HUES6 (cell line): ENCODE results near the gene HMG20A.

Experiments
- H3K27ac ChIP-seq: 2 replicates; pipeline ENCODE4 v1.7.0; 2013; ENCODE audit warnings: low read depth, mild to moderate bottlenecking, low read length, inconsistent platforms
- H3K27me3 ChIP-seq: 2 replicates; pipeline ENCODE4 v1.6.1; 2013; ENCODE audit warnings: low read length; ENCODE audit not compliant: control insufficient read depth, insufficient read depth
- H3K36me3 ChIP-seq: 2 replicates; pipeline ENCODE4 v1.6.1; 2013; ENCODE audit warnings: low read length; ENCODE audit not compliant: control insufficient read depth, insufficient read depth
- H3K4me1 ChIP-seq: 2 replicates; pipeline ENCODE4 v1.6.1; 2013; ENCODE audit warnings: low read length; ENCODE audit not compliant: control insufficient read depth, insufficient read depth
- H3K4me3 ChIP-seq: 2 replicates; pipeline ENCODE4 v1.5.1; 2013; ENCODE audit warnings: low read depth, low read length
- H3K9ac ChIP-seq: one replicate; pipeline ENCODE4 v1.6.1; 2013; ENCODE audit warnings: mild to moderate bottlenecking, low read length
- H3K9me3 ChIP-seq: 2 replicates; pipeline ENCODE4 v1.6.1; 2013; ENCODE audit warnings: low read depth, low read length; ENCODE audit not compliant: control insufficient read depth, insufficient read depth

The HMG20A gene

GRCh38 chr15:77532067-77532710 lies 111.5 kb downstream of the HMG20A start:
- Histone ChIP-seq H3K9me3 (no peaks in the 10 kb centered on the region), H3K27ac (no peak overlapping the region), H3K4me3 (no peak overlapping the region), H3K27me3 (no peaks in the 10 kb centered on the region), H3K9ac (no peak overlapping the region), H3K36me3 (no peaks in the 10 kb centered on the region), H3K4me1 (peaks cover 58% of the 10 kb centered on the region)

- H3K27ac ChIP-seq, result no peak overlapping the region
- H3K27me3 ChIP-seq, result no peaks in the 10 kb centered on the region
- H3K9me3 ChIP-seq, result no peaks in the 10 kb centered on the region
- H3K36me3 ChIP-seq, result no peaks in the 10 kb centered on the region
- no peak overlapping the region for H3K4me3 ChIP-seq
- peaks cover 58% of the 10 kb centered on the region for H3K4me1 ChIP-seq
- H3K9ac ChIP-seq, result no peak overlapping the region
These were observed 112.2 kb downstream of the HMG20A start for GRCh38 chr15:77532846-77533245.

- Histone ChIP-seq H3K9ac (no peak overlapping the region), H3K36me3 (no peaks in the 10 kb centered on the region), H3K27ac (no peak overlapping the region), H3K9me3 (no peaks in the 10 kb centered on the region), H3K4me1 (peaks cover 58% of the 10 kb centered on the region), H3K4me3 (no peak overlapping the region), H3K27me3 (no peaks in the 10 kb centered on the region)
These were observed 113.1 kb downstream of the HMG20A start for GRCh38 chr15:77533578-77534430.
